Measurements from ENCODE around the gene ODF2.
"Not testable (repeated sequence)": the region's sequence is repeated elsewhere in the genome, so short reads cannot be mapped to it uniquely, and the experiment has no call there.

GRCh38 chr9:128423356-128423755, 32.5 kb upstream of the ODF2 start:
- not testable (repeated sequence) for TF ChIP-seq CTCF, POLR2AphosphoS5 (IDR thresholded peaks at IDR 0.05)
